IMR-90 (cell line): ENCODE data around the gene TMEM14A. TPM values are rescaled to one million over a fixed set of nuclear protein-coding genes. Genes with fewer than 3 reads are reported as not detected.

Experiments
- ATAC-seq: fragments of 200-7000 bp; cut with Tn5 transposase; 2 replicates; pipeline ENCODE4 v1.9.1; 2020; ENCODE audit warnings: low read depth, mild to moderate bottlenecking, moderate library complexity
- BruUV-seq: library from RNA; stranded (reverse); fragments of 400-500 nt; replicated peaks from 2 replicates; lab custom pipeline; 2021; lab: Mats Ljungman, UMichigan
- CTCF ChIA-PET: fragments of 300-600 bp; formaldehyde crosslinking; extraction: SDS; loops from one replicate; lab custom pipeline; 2021; ENCODE audit warnings: antibody characterized with exemption; lab: Yijun Ruan, JAX
- POLR2A ChIA-PET: fragments of 300-600 bp; sonication (Branson Sonifier 250); formaldehyde crosslinking; loops from one replicate; lab custom pipeline; 2022; ENCODE audit warnings: antibody characterized with exemption; ENCODE audit not compliant: unreplicated experiment; lab: Charles Lee
- DNase-seq: peaks from one replicate; pipeline ENCODE4 v3.0.0; 2013
- H2AFZ ChIP-seq: replicated peaks from 2 replicates; pipeline ENCODE3; 2013; ENCODE audit warnings: low read length, mild to moderate bottlenecking; ENCODE audit not compliant: poor library complexity
- H2AK5ac ChIP-seq: 2 replicates; pipeline ENCODE4 v1.6.1; 2013; ENCODE audit warnings: low read depth, low read length, inconsistent platforms
- H2AK9ac ChIP-seq: replicated peaks from 2 replicates; pipeline ENCODE3; 2013; ENCODE audit warnings: mild to moderate bottlenecking, low read depth, low read length, moderate library complexity; ENCODE audit not compliant: poor library complexity
- H2BK120ac ChIP-seq: 2 replicates; pipeline ENCODE4 v1.6.1; 2013; ENCODE audit warnings: low read depth, low read length, inconsistent platforms
- H2BK15ac ChIP-seq: 3 replicates; pipeline ENCODE4 v1.6.1; 2013; ENCODE audit warnings: low read depth, low read length, inconsistent platforms
- H2BK20ac ChIP-seq: 2 replicates; pipeline ENCODE4 v1.6.1; 2013; ENCODE audit warnings: low read depth, mild to moderate bottlenecking, inconsistent platforms, low read length, moderate library complexity
- H2BK5ac ChIP-seq: 2 replicates; pipeline ENCODE4 v1.6.1; 2013; ENCODE audit warnings: mild to moderate bottlenecking, low read depth, low read length, inconsistent platforms; ENCODE audit not compliant: poor library complexity, severe bottlenecking
- H3K14ac ChIP-seq: replicated peaks from 2 replicates; pipeline ENCODE4 v1.6.1; 2013; ENCODE audit warnings: low read depth, low read length, inconsistent platforms
- H3K18ac ChIP-seq: 2 replicates; pipeline ENCODE4 v1.6.1; 2013; ENCODE audit warnings: low read depth, low read length, control low read depth
- H3K23ac ChIP-seq: 2 replicates; pipeline ENCODE4 v1.6.1; 2013; ENCODE audit warnings: low read depth, low read length, inconsistent platforms
- H3K27ac ChIP-seq: 2 replicates; pipeline ENCODE4 v1.5.1; 2013; ENCODE audit warnings: mild to moderate bottlenecking, control low read depth, low read length; ENCODE audit not compliant: insufficient read depth
- H3K27me3 ChIP-seq: 2 replicates; pipeline ENCODE4 v1.6.1; 2013; ENCODE audit warnings: low read length; ENCODE audit not compliant: control insufficient read depth, insufficient read depth
- H3K36me3 ChIP-seq: 2 replicates; pipeline ENCODE4 v1.6.1; 2013; ENCODE audit warnings: low read length, mixed read lengths; ENCODE audit not compliant: control insufficient read depth, insufficient read depth
- H3K4ac ChIP-seq: 2 replicates; pipeline ENCODE4 v1.6.1; 2013; ENCODE audit warnings: low read depth, low read length, inconsistent platforms
- H3K4me1 ChIP-seq: 2 replicates; pipeline ENCODE4 v1.6.1; 2013; ENCODE audit warnings: low read length, mixed read lengths; ENCODE audit not compliant: control insufficient read depth, insufficient read depth
- H3K4me2 ChIP-seq: 2 replicates; pipeline ENCODE4 v1.6.1; 2013; ENCODE audit warnings: low read depth, mild to moderate bottlenecking, control low read depth, low read length, moderate library complexity
- H3K4me3 ChIP-seq: 2 replicates; pipeline ENCODE4 v1.5.1; 2013; ENCODE audit warnings: low read depth, mild to moderate bottlenecking, control low read depth, low read length, moderate library complexity; ENCODE audit not compliant: insufficient read depth
- H3K56ac ChIP-seq: 2 replicates; pipeline ENCODE4 v1.6.1; 2013; ENCODE audit warnings: low read length, inconsistent platforms; ENCODE audit not compliant: insufficient read depth; ENCODE audit errors: extremely low read depth
- H3K79me1 ChIP-seq, 2 experiments: 2 replicates each; pipeline ENCODE4 v1.6.1; 2013; ENCODE audit warnings: low read length in 2 of 2, inconsistent platforms in 1 of 2, low read depth in 1 of 2
- H3K9ac ChIP-seq: 2 replicates; pipeline ENCODE4 v1.6.1; 2013; ENCODE audit warnings: low read depth, low read length, control low read depth
- H3K9me1 ChIP-seq: 2 replicates; pipeline ENCODE4 v1.6.1; 2013; ENCODE audit warnings: low read length, inconsistent platforms; ENCODE audit not compliant: insufficient read depth
- H3K9me3 ChIP-seq: 2 replicates; pipeline ENCODE4 v1.6.1; 2013; ENCODE audit warnings: low read length; ENCODE audit not compliant: control insufficient read depth, insufficient read depth
- H4K20me1 ChIP-seq: 2 replicates; pipeline ENCODE4 v1.6.1; 2013; ENCODE audit warnings: low read length, inconsistent platforms; ENCODE audit not compliant: insufficient read depth
- H4K5ac ChIP-seq: 2 replicates; pipeline ENCODE4 v1.6.1; 2013; ENCODE audit warnings: mild to moderate bottlenecking, low read depth, low read length, control low read depth
- H4K8ac ChIP-seq, 2 experiments: 2 replicates each; pipeline ENCODE4 v1.6.1; 2013; ENCODE audit warnings: low read depth in 2 of 2, low read length in 2 of 2, control low read depth in 1 of 2, inconsistent platforms in 1 of 2
- H4K91ac ChIP-seq: 2 replicates; pipeline ENCODE4 v1.6.1; 2013; ENCODE audit warnings: low read depth, low read length, inconsistent platforms; ENCODE audit not compliant: insufficient read depth
- BHLHE40 ChIP-seq: fragments of 150-350 bp; IDR thresholded peaks from 2 replicates; pipeline ENCODE4 v1.6.1; 2016; ENCODE audit warnings: mild to moderate bottlenecking, low read depth, low read length
- CEBPB ChIP-seq: IDR thresholded peaks from 2 replicates; pipeline ENCODE4 v1.6.1; 2012; ENCODE audit warnings: low read depth, low read length, improper control_type of control experiment
- CHD1 ChIP-seq: IDR thresholded peaks from 2 replicates; pipeline ENCODE4 v1.6.1; 2012; ENCODE audit warnings: low read depth, low read length, improper control_type of control experiment
- FOS ChIP-seq: fragments of 150-350 bp; IDR thresholded peaks from 2 replicates; pipeline ENCODE4 v1.6.1; 2016; ENCODE audit warnings: low read depth, low read length
- MAFK ChIP-seq: IDR thresholded peaks from 2 replicates; pipeline ENCODE4 v1.6.1; 2012; ENCODE audit warnings: low read depth, low read length, improper control_type of control experiment
- MAZ ChIP-seq: IDR thresholded peaks from 2 replicates; pipeline ENCODE4 v1.6.1; 2012; ENCODE audit warnings: low read depth, mild to moderate bottlenecking, low read length, improper control_type of control experiment, moderate library complexity, borderline replicate concordance
- MXI1 ChIP-seq: IDR thresholded peaks from 2 replicates; pipeline ENCODE4 v1.6.1; 2012; ENCODE audit warnings: low read depth, mild to moderate bottlenecking, low read length, moderate library complexity, borderline replicate concordance
- NFE2L2 ChIP-seq: fragments of 150-350 bp; IDR thresholded peaks from 2 replicates; pipeline ENCODE4 v1.6.1; 2016; ENCODE audit warnings: low read depth, mild to moderate bottlenecking, low read length
- POLR2A ChIP-seq: IDR thresholded peaks from 2 replicates; pipeline ENCODE4 v1.6.1; 2012; ENCODE audit warnings: mild to moderate bottlenecking, low read depth, low read length
- RAD21 ChIP-seq: IDR thresholded peaks from 2 replicates; pipeline ENCODE4 v1.6.1; 2012; ENCODE audit warnings: low read length, improper control_type of control experiment
- RCOR1 ChIP-seq: IDR thresholded peaks from 2 replicates; pipeline ENCODE4 v1.6.1; 2012; ENCODE audit warnings: mild to moderate bottlenecking, low read length, improper control_type of control experiment; ENCODE audit not compliant: insufficient replicate concordance
- RFX5 ChIP-seq: IDR thresholded peaks from 2 replicates; pipeline ENCODE4 v1.8.0; 2012; ENCODE audit warnings: low read depth, mild to moderate bottlenecking, low read length, moderate library complexity
- SMC3 ChIP-seq: fragments of 150-350 bp; IDR thresholded peaks from 2 replicates; pipeline ENCODE4 v1.6.1; 2016; ENCODE audit warnings: low read depth, mild to moderate bottlenecking, antibody characterized with exemption, low read length, moderate library complexity
- WGBS, 2 experiments: methylation state at CpG; one replicate each; pipeline versions ENCODE4 v1.1.5 to v1.1.7; 2013; ENCODE audit warnings: missing lambda C conversion rate in 2 of 2; ENCODE audit not compliant: insufficient read length in 1 of 2; ENCODE audit errors: extremely low coverage in 2 of 2; 5-methylcytosine and 5-hydroxymethylcytosine counted together
- dilution Hi-C: fragments of 300-500 bp; cut with HindIII; formaldehyde crosslinking; loops from one replicate; pipeline ENCODE4 v1.14.3; 2018; ENCODE audit warnings: low sequenced_read_pairs; ENCODE audit not compliant: unreplicated experiment
- in situ Hi-C: fragments of 300-500 bp; cut with MboI; formaldehyde crosslinking; loops from 3 replicates; pipeline ENCODE4 v1.14.3; 2019; ENCODE audit warnings: low sequenced_read_pairs, inconsistent platforms, mixed read lengths
- intact Hi-C: fragments of 100-400 bp; cut with micrococcal nuclease; formaldehyde crosslinking; loops from 2 replicates; pipeline ENCODE4 v1.10.0; 2022
- polyA plus RNA-seq, 3 experiments: library from polyadenylated mRNA; depleted of rRNA; stranded (reverse); fragments of >200 nt; gene quantifications; 2 replicates each; pipeline ENCODE4 v1.2.3, GENCODE V29; 2012; ENCODE audit warnings: low replicate concordance in 1 of 3
- total RNA-seq: library from RNA; depleted of rRNA; stranded (reverse); fragments of >200 nt; gene quantifications from 2 replicates; pipeline ENCODE4 v1.2.3, GENCODE V29; 2012
- TF ChIP-seq, protein P1 (sequence below): conservative IDR thresholded peaks from 2 replicates; pipeline ENCODE4 v1.5.1; 2012; ENCODE audit warnings: mild to moderate bottlenecking, low read depth, low read length, improper control_type of control experiment
- TF ChIP-seq, protein P2 (sequence below): fragments of 150-350 bp; IDR thresholded peaks from 2 replicates; pipeline ENCODE4 v1.6.1; 2016; ENCODE audit warnings: low read depth, mild to moderate bottlenecking, low read length, moderate library complexity, borderline replicate concordance
- TF ChIP-seq, protein P3 (sequence below): fragments of 150-350 bp; IDR thresholded peaks from 2 replicates; pipeline ENCODE4 v1.6.1; 2017; ENCODE audit warnings: mild to moderate bottlenecking, antibody characterized with exemption, low read length, low read depth

The TMEM14A gene
- total and polyA plus RNA-seq, 2 of the 4 experiments (the other 2 are of a cell fraction), result 18.5 to 25.1 TPM

DNA sequence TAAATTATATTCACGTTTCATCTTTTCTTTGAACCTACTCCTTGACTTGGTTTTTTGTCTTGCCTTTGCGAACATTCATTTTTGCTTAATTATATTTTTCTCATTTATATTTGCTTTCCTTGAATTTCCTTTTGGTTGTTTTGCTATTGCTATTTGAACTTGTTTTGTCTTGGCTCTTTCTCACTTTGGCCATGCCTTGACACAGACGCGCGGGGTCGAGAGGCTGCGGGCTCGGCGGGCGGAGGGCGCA, 7.1 kb upstream of the TMEM14A start:
- Histone ChIP-seq H3K36me3 (no peaks in the 10 kb centered on the region), H2BK15ac (no peak overlapping the region), H4K91ac (no peak overlapping the region; the same call in 1 of the 2 replicates), H3K9ac (peak overlapping the region; percentile 75), H2BK20ac (no peak overlapping the region), H3K4me3 (peak overlapping the region; percentile 81), H2AK5ac (no peak overlapping the region), H3K4me2 (peak overlapping the region; percentile 85), H3K9me3 (no peaks in the 10 kb centered on the region), H3K18ac (no peak overlapping the region), H3K27ac (peak overlapping the region; percentile 56), H3K56ac (0 out of 2 replicates have a peak overlapping the region, but pooled peaks have one; percentile 18), H4K8ac (peak overlapping the region in 1 of 2 experiments; percentile 54; a peak in 1 of 4 replicates), H2BK5ac (peak overlapping the region; percentile 44), H2AK9ac (no peak overlapping the region), H2AFZ (peak overlapping the region; percentile 99), H3K4ac (peak overlapping the region; percentile 77), H3K23ac (0 out of 2 replicates have a peak overlapping the region, but pooled peaks have one; percentile 56), H3K79me1 (peaks cover 11 to 32% of the 10 kb centered on the region in 2 experiments; a peak in 3 of 4 replicates), H4K5ac (no peak overlapping the region), H2BK120ac (no peak overlapping the region), H3K4me1 (peaks cover 4% of the 10 kb centered on the region), H4K20me1 (no peaks in the 10 kb centered on the region), H3K27me3 (no peaks in the 10 kb centered on the region), H3K14ac (no peak overlapping the region), H3K9me1 (peaks cover 6% of the 10 kb centered on the region; the same call in 1 of the 2 replicates)
- dilution Hi-C loops, result loop anchor here (25.0 kb wide), 1 partner anchor 252 kb away; the partner anchor contains the start of gene EFHC1
- WGBS, 2 experiments, result 1% methylated on average over 9 of the region's 11 CpGs; no CpG with 5 or more reads in 1 of the 2 experiments
- DNase-seq (no peak), ATAC-seq (no peak)
- CTCF ChIA-PET, result interaction anchor here (1.0 to 1.1 kb wide), 2 partner anchors 12 to 74 kb away, joined by 4 read pairs; no protein-coding TSS in a partner anchor
- in situ Hi-C loops, result loop anchor here (5.0 kb wide), 1 partner anchor 247 kb away; no protein-coding TSS in a partner anchor
- TF ChIP-seq SMC3, result no peak
- TF ChIP-seq CEBPB, result no peak
- no peak for TF ChIP-seq MAZ
- TF ChIP-seq CHD1, result no peak
- TF ChIP-seq BHLHE40, result no peak
- no peak for TF ChIP-seq MXI1
- TF ChIP-seq NFE2L2, result no peak
- no peak for TF ChIP-seq POLR2A
- TF ChIP-seq RFX5, result no peak
- TF ChIP-seq MAFK, result no peak
- TF ChIP-seq, protein P1, sequence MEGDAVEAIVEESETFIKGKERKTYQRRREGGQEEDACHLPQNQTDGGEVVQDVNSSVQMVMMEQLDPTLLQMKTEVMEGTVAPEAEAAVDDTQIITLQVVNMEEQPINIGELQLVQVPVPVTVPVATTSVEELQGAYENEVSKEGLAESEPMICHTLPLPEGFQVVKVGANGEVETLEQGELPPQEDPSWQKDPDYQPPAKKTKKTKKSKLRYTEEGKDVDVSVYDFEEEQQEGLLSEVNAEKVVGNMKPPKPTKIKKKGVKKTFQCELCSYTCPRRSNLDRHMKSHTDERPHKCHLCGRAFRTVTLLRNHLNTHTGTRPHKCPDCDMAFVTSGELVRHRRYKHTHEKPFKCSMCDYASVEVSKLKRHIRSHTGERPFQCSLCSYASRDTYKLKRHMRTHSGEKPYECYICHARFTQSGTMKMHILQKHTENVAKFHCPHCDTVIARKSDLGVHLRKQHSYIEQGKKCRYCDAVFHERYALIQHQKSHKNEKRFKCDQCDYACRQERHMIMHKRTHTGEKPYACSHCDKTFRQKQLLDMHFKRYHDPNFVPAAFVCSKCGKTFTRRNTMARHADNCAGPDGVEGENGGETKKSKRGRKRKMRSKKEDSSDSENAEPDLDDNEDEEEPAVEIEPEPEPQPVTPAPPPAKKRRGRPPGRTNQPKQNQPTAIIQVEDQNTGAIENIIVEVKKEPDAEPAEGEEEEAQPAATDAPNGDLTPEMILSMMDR, result no peak
- no peak for TF ChIP-seq RAD21
- TF ChIP-seq, protein P2, sequence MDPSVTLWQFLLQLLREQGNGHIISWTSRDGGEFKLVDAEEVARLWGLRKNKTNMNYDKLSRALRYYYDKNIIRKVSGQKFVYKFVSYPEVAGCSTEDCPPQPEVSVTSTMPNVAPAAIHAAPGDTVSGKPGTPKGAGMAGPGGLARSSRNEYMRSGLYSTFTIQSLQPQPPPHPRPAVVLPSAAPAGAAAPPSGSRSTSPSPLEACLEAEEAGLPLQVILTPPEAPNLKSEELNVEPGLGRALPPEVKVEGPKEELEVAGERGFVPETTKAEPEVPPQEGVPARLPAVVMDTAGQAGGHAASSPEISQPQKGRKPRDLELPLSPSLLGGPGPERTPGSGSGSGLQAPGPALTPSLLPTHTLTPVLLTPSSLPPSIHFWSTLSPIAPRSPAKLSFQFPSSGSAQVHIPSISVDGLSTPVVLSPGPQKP, result no peak
- no peak for TF ChIP-seq RCOR1
- TF ChIP-seq, protein P3, sequence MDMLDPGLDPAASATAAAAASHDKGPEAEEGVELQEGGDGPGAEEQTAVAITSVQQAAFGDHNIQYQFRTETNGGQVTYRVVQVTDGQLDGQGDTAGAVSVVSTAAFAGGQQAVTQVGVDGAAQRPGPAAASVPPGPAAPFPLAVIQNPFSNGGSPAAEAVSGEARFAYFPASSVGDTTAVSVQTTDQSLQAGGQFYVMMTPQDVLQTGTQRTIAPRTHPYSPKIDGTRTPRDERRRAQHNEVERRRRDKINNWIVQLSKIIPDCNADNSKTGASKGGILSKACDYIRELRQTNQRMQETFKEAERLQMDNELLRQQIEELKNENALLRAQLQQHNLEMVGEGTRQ, result no peak
- no peak for TF ChIP-seq FOS
- POLR2A ChIA-PET, result interaction anchor here (0.6 kb wide), 1 partner anchor 402 kb away, joined by 3 read pairs; no protein-coding TSS in a partner anchor
- intact Hi-C loops, result loop anchor here (1.0 to 5.0 kb wide), 7 partner anchors 88 to 501 kb away; partner anchors contain the start of gene GSTA4
- BruUV-seq, result no TSS peak
